IMR-90 (cell line): ENCODE measurements around the gene TGFBR2. TPM values are rescaled to one million over a fixed set of nuclear protein-coding genes. Genes with fewer than 3 reads are reported as not detected.
A peak's percentile ranks its signal among the peaks of the same experiment; 100 is the strongest.

Experiments used
- ATAC-seq: fragments of 200-7000 bp; cut with Tn5 transposase; 2 replicates; pipeline ENCODE4 v1.9.1; 2020; ENCODE audit warnings: low read depth, mild to moderate bottlenecking, moderate library complexity
- BruUV-seq: library from RNA; stranded (reverse); fragments of 400-500 nt; replicated peaks from 2 replicates; lab custom pipeline; 2021; lab: Mats Ljungman, UMichigan
- CTCF ChIA-PET: fragments of 300-600 bp; formaldehyde crosslinking; extraction: SDS; loops from one replicate; lab custom pipeline; 2021; ENCODE audit warnings: antibody characterized with exemption; lab: Yijun Ruan, JAX
- POLR2A ChIA-PET: fragments of 300-600 bp; sonication (Branson Sonifier 250); formaldehyde crosslinking; loops from one replicate; lab custom pipeline; 2022; ENCODE audit warnings: antibody characterized with exemption; ENCODE audit not compliant: unreplicated experiment; lab: Charles Lee
- DNase-seq: peaks from one replicate; pipeline ENCODE4 v3.0.0; 2013
- H2AFZ ChIP-seq: replicated peaks from 2 replicates; pipeline ENCODE3; 2013; ENCODE audit warnings: low read length, mild to moderate bottlenecking; ENCODE audit not compliant: poor library complexity
- H2AK5ac ChIP-seq: 2 replicates; pipeline ENCODE4 v1.6.1; 2013; ENCODE audit warnings: low read depth, low read length, inconsistent platforms
- H2AK9ac ChIP-seq: replicated peaks from 2 replicates; pipeline ENCODE3; 2013; ENCODE audit warnings: mild to moderate bottlenecking, low read depth, low read length, moderate library complexity; ENCODE audit not compliant: poor library complexity
- H2BK120ac ChIP-seq: 2 replicates; pipeline ENCODE4 v1.6.1; 2013; ENCODE audit warnings: low read depth, low read length, inconsistent platforms
- H2BK15ac ChIP-seq: 3 replicates; pipeline ENCODE4 v1.6.1; 2013; ENCODE audit warnings: low read depth, low read length, inconsistent platforms
- H2BK20ac ChIP-seq: 2 replicates; pipeline ENCODE4 v1.6.1; 2013; ENCODE audit warnings: low read depth, mild to moderate bottlenecking, inconsistent platforms, low read length, moderate library complexity
- H2BK5ac ChIP-seq: 2 replicates; pipeline ENCODE4 v1.6.1; 2013; ENCODE audit warnings: mild to moderate bottlenecking, low read depth, low read length, inconsistent platforms; ENCODE audit not compliant: poor library complexity, severe bottlenecking
- H3K14ac ChIP-seq: replicated peaks from 2 replicates; pipeline ENCODE4 v1.6.1; 2013; ENCODE audit warnings: low read depth, low read length, inconsistent platforms
- H3K18ac ChIP-seq: 2 replicates; pipeline ENCODE4 v1.6.1; 2013; ENCODE audit warnings: low read depth, low read length, control low read depth
- H3K23ac ChIP-seq: 2 replicates; pipeline ENCODE4 v1.6.1; 2013; ENCODE audit warnings: low read depth, low read length, inconsistent platforms
- H3K27ac ChIP-seq: 2 replicates; pipeline ENCODE4 v1.5.1; 2013; ENCODE audit warnings: mild to moderate bottlenecking, control low read depth, low read length; ENCODE audit not compliant: insufficient read depth
- H3K27me3 ChIP-seq: 2 replicates; pipeline ENCODE4 v1.6.1; 2013; ENCODE audit warnings: low read length; ENCODE audit not compliant: control insufficient read depth, insufficient read depth
- H3K36me3 ChIP-seq: 2 replicates; pipeline ENCODE4 v1.6.1; 2013; ENCODE audit warnings: low read length, mixed read lengths; ENCODE audit not compliant: control insufficient read depth, insufficient read depth
- H3K4ac ChIP-seq: 2 replicates; pipeline ENCODE4 v1.6.1; 2013; ENCODE audit warnings: low read depth, low read length, inconsistent platforms
- H3K4me1 ChIP-seq: 2 replicates; pipeline ENCODE4 v1.6.1; 2013; ENCODE audit warnings: low read length, mixed read lengths; ENCODE audit not compliant: control insufficient read depth, insufficient read depth
- H3K4me2 ChIP-seq: 2 replicates; pipeline ENCODE4 v1.6.1; 2013; ENCODE audit warnings: low read depth, mild to moderate bottlenecking, control low read depth, low read length, moderate library complexity
- H3K4me3 ChIP-seq: 2 replicates; pipeline ENCODE4 v1.5.1; 2013; ENCODE audit warnings: low read depth, mild to moderate bottlenecking, control low read depth, low read length, moderate library complexity; ENCODE audit not compliant: insufficient read depth
- H3K56ac ChIP-seq: 2 replicates; pipeline ENCODE4 v1.6.1; 2013; ENCODE audit warnings: low read length, inconsistent platforms; ENCODE audit not compliant: insufficient read depth; ENCODE audit errors: extremely low read depth
- H3K79me1 ChIP-seq, 2 experiments: 2 replicates each; pipeline ENCODE4 v1.6.1; 2013; ENCODE audit warnings: low read length in 2 of 2, inconsistent platforms in 1 of 2, low read depth in 1 of 2
- H3K9ac ChIP-seq: 2 replicates; pipeline ENCODE4 v1.6.1; 2013; ENCODE audit warnings: low read depth, low read length, control low read depth
- H3K9me1 ChIP-seq: 2 replicates; pipeline ENCODE4 v1.6.1; 2013; ENCODE audit warnings: low read length, inconsistent platforms; ENCODE audit not compliant: insufficient read depth
- H3K9me3 ChIP-seq: 2 replicates; pipeline ENCODE4 v1.6.1; 2013; ENCODE audit warnings: low read length; ENCODE audit not compliant: control insufficient read depth, insufficient read depth
- H4K20me1 ChIP-seq: 2 replicates; pipeline ENCODE4 v1.6.1; 2013; ENCODE audit warnings: low read length, inconsistent platforms; ENCODE audit not compliant: insufficient read depth
- H4K5ac ChIP-seq: 2 replicates; pipeline ENCODE4 v1.6.1; 2013; ENCODE audit warnings: mild to moderate bottlenecking, low read depth, low read length, control low read depth
- H4K8ac ChIP-seq, 2 experiments: 2 replicates each; pipeline ENCODE4 v1.6.1; 2013; ENCODE audit warnings: low read depth in 2 of 2, low read length in 2 of 2, control low read depth in 1 of 2, inconsistent platforms in 1 of 2
- H4K91ac ChIP-seq: 2 replicates; pipeline ENCODE4 v1.6.1; 2013; ENCODE audit warnings: low read depth, low read length, inconsistent platforms; ENCODE audit not compliant: insufficient read depth
- BHLHE40 ChIP-seq: fragments of 150-350 bp; IDR thresholded peaks from 2 replicates; pipeline ENCODE4 v1.6.1; 2016; ENCODE audit warnings: mild to moderate bottlenecking, low read depth, low read length
- CEBPB ChIP-seq: IDR thresholded peaks from 2 replicates; pipeline ENCODE4 v1.6.1; 2012; ENCODE audit warnings: low read depth, low read length, improper control_type of control experiment
- CHD1 ChIP-seq: IDR thresholded peaks from 2 replicates; pipeline ENCODE4 v1.6.1; 2012; ENCODE audit warnings: low read depth, low read length, improper control_type of control experiment
- FOS ChIP-seq: fragments of 150-350 bp; IDR thresholded peaks from 2 replicates; pipeline ENCODE4 v1.6.1; 2016; ENCODE audit warnings: low read depth, low read length
- MAZ ChIP-seq: IDR thresholded peaks from 2 replicates; pipeline ENCODE4 v1.6.1; 2012; ENCODE audit warnings: low read depth, mild to moderate bottlenecking, low read length, improper control_type of control experiment, moderate library complexity, borderline replicate concordance
- MXI1 ChIP-seq: IDR thresholded peaks from 2 replicates; pipeline ENCODE4 v1.6.1; 2012; ENCODE audit warnings: low read depth, mild to moderate bottlenecking, low read length, moderate library complexity, borderline replicate concordance
- NFE2L2 ChIP-seq: fragments of 150-350 bp; IDR thresholded peaks from 2 replicates; pipeline ENCODE4 v1.6.1; 2016; ENCODE audit warnings: low read depth, mild to moderate bottlenecking, low read length
- POLR2A ChIP-seq: IDR thresholded peaks from 2 replicates; pipeline ENCODE4 v1.6.1; 2012; ENCODE audit warnings: mild to moderate bottlenecking, low read depth, low read length
- RAD21 ChIP-seq: IDR thresholded peaks from 2 replicates; pipeline ENCODE4 v1.6.1; 2012; ENCODE audit warnings: low read length, improper control_type of control experiment
- RCOR1 ChIP-seq: IDR thresholded peaks from 2 replicates; pipeline ENCODE4 v1.6.1; 2012; ENCODE audit warnings: mild to moderate bottlenecking, low read length, improper control_type of control experiment; ENCODE audit not compliant: insufficient replicate concordance
- RFX5 ChIP-seq: IDR thresholded peaks from 2 replicates; pipeline ENCODE4 v1.8.0; 2012; ENCODE audit warnings: low read depth, mild to moderate bottlenecking, low read length, moderate library complexity
- SMC3 ChIP-seq: fragments of 150-350 bp; IDR thresholded peaks from 2 replicates; pipeline ENCODE4 v1.6.1; 2016; ENCODE audit warnings: low read depth, mild to moderate bottlenecking, antibody characterized with exemption, low read length, moderate library complexity
- WGBS, 2 experiments: methylation state at CpG; one replicate each; pipeline versions ENCODE4 v1.1.5 to v1.1.7; 2013; ENCODE audit warnings: missing lambda C conversion rate in 2 of 2; ENCODE audit not compliant: insufficient read length in 1 of 2; ENCODE audit errors: extremely low coverage in 2 of 2; 5-methylcytosine and 5-hydroxymethylcytosine counted together
- dilution Hi-C: fragments of 300-500 bp; cut with HindIII; formaldehyde crosslinking; loops from one replicate; pipeline ENCODE4 v1.14.3; 2018; ENCODE audit warnings: low sequenced_read_pairs; ENCODE audit not compliant: unreplicated experiment
- in situ Hi-C: fragments of 300-500 bp; cut with MboI; formaldehyde crosslinking; loops from 3 replicates; pipeline ENCODE4 v1.14.3; 2019; ENCODE audit warnings: low sequenced_read_pairs, inconsistent platforms, mixed read lengths
- intact Hi-C: fragments of 100-400 bp; cut with micrococcal nuclease; formaldehyde crosslinking; loops from 2 replicates; pipeline ENCODE4 v1.10.0; 2022
- polyA plus RNA-seq, 3 experiments: library from polyadenylated mRNA; depleted of rRNA; stranded (reverse); fragments of >200 nt; gene quantifications; 2 replicates each; pipeline ENCODE4 v1.2.3, GENCODE V29; 2012; ENCODE audit warnings: low replicate concordance in 1 of 3
- total RNA-seq: library from RNA; depleted of rRNA; stranded (reverse); fragments of >200 nt; gene quantifications from 2 replicates; pipeline ENCODE4 v1.2.3, GENCODE V29; 2012
- TF ChIP-seq, protein P1 (sequence below): conservative IDR thresholded peaks from 2 replicates; pipeline ENCODE4 v1.5.1; 2012; ENCODE audit warnings: mild to moderate bottlenecking, low read depth, low read length, improper control_type of control experiment
- TF ChIP-seq, protein P2 (sequence below): fragments of 150-350 bp; IDR thresholded peaks from 2 replicates; pipeline ENCODE4 v1.6.1; 2017; ENCODE audit warnings: mild to moderate bottlenecking, antibody characterized with exemption, low read length, low read depth
- TF ChIP-seq, protein P3 (sequence below): fragments of 150-350 bp; IDR thresholded peaks from 2 replicates; pipeline ENCODE4 v1.6.1; 2016; ENCODE audit warnings: low read depth, mild to moderate bottlenecking, low read length, moderate library complexity, borderline replicate concordance

The TGFBR2 gene
- total and polyA plus RNA-seq, 2 of the 4 experiments (the other 2 are of a cell fraction) = 63.7 to 87.5 TPM

DNA sequence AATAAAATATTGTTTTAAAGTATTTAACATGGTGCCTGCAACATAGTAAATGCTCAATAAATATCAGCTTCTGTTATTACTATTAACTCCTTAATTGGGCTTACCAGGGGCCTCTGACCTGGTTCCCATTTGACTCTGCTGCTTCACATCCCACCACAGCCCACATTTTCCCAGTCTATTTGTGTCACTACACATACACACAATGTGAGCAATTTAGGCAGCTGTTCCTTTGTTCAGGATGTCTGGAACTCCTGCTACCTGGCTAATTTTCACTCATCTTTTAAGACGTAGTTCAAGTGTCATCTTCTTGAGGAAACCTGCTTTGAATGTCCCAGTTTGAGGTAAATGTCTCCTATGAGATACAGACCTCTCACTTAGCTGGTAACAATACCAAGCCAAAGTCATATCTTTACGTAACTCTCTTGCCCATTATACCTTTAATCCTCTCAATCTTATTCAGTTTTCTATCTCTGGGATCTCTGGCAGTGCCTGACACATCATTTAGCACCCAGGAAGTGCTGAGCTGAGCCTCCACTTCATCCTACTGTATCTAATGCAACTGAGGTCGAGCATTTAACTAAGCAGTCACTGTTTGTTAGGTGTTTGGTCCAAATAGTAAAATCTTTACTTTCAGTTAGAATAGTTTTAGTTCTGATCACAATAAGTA is 4.4 kb downstream of the TGFBR2 start:
- DNase-seq (no peak), ATAC-seq (no peak)
- in situ Hi-C loops (no loop called here), dilution Hi-C loops (no loop called here), intact Hi-C loops (no loop called here)
- no peak overlapping the region for H3K4me2 ChIP-seq
- peaks cover 25 to 69% of the 10 kb centered on the region in 2 experiments for H3K79me1 ChIP-seq
- H4K91ac ChIP-seq = no peak overlapping the region
- H3K14ac ChIP-seq = peak overlapping the region; percentile 0; the same call in 1 of the 2 replicates
- H3K9me3 ChIP-seq = no peaks in the 10 kb centered on the region
- peaks cover 13% of the 10 kb centered on the region for H3K9me1 ChIP-seq
- ChIA-PET POLR2A (interaction anchor here (0.6 kb wide), 1 partner anchor 73 kb away, joined by 5 read pairs; no protein-coding TSS in a partner anchor), CTCF (interaction anchor here (0.6 to 0.7 kb wide), 2 partner anchors 174 to 323 kb away, joined by 3 to 4 read pairs; no protein-coding TSS in a partner anchor)
- H2BK120ac ChIP-seq = no peak overlapping the region
- peak overlapping the region; percentile 27; the same call in 1 of the 2 replicates for H3K4ac ChIP-seq
- no peak overlapping the region for H2AK9ac ChIP-seq
- H3K23ac ChIP-seq = no peak overlapping the region
- H3K4me1 ChIP-seq = peaks cover 19% of the 10 kb centered on the region
- no peak overlapping the region for H2BK20ac ChIP-seq
- H4K8ac ChIP-seq = peak overlapping the region in 1 of 2 experiments; percentile 27; a peak in 1 of 4 replicates
- no peak overlapping the region for H2BK5ac ChIP-seq
- H3K9ac ChIP-seq = no peak overlapping the region
- no peak overlapping the region; the same call in 1 of the 2 replicates for H2AK5ac ChIP-seq
- BruUV-seq = no TSS peak
- no peak overlapping the region for H3K56ac ChIP-seq
- H3K18ac ChIP-seq = no peak overlapping the region
- no peak overlapping the region for H3K27ac ChIP-seq
- H4K5ac ChIP-seq = no peak overlapping the region
- peaks cover 25% of the 10 kb centered on the region; the same call in 1 of the 2 replicates for H4K20me1 ChIP-seq
- WGBS, 2 experiments = 80% methylated on average over 1 of the region's 3 CpGs; no CpG with 5 or more reads in 1 of the 2 experiments
- no peak overlapping the region for H2AFZ ChIP-seq
- no peak overlapping the region for H3K4me3 ChIP-seq
- no peaks in the 10 kb centered on the region for H3K36me3 ChIP-seq
- no peaks in the 10 kb centered on the region for H3K27me3 ChIP-seq
- H2BK15ac ChIP-seq = no peak overlapping the region
- no peak for TF ChIP-seq RAD21
- no peak for TF ChIP-seq POLR2A
- TF ChIP-seq RFX5 = no peak
- no peak for TF ChIP-seq BHLHE40
- TF ChIP-seq CHD1 = no peak
- TF ChIP-seq, protein P1, sequence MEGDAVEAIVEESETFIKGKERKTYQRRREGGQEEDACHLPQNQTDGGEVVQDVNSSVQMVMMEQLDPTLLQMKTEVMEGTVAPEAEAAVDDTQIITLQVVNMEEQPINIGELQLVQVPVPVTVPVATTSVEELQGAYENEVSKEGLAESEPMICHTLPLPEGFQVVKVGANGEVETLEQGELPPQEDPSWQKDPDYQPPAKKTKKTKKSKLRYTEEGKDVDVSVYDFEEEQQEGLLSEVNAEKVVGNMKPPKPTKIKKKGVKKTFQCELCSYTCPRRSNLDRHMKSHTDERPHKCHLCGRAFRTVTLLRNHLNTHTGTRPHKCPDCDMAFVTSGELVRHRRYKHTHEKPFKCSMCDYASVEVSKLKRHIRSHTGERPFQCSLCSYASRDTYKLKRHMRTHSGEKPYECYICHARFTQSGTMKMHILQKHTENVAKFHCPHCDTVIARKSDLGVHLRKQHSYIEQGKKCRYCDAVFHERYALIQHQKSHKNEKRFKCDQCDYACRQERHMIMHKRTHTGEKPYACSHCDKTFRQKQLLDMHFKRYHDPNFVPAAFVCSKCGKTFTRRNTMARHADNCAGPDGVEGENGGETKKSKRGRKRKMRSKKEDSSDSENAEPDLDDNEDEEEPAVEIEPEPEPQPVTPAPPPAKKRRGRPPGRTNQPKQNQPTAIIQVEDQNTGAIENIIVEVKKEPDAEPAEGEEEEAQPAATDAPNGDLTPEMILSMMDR = no peak
- no peak for TF ChIP-seq RCOR1
- TF ChIP-seq SMC3 = no peak
- TF ChIP-seq, protein P2, sequence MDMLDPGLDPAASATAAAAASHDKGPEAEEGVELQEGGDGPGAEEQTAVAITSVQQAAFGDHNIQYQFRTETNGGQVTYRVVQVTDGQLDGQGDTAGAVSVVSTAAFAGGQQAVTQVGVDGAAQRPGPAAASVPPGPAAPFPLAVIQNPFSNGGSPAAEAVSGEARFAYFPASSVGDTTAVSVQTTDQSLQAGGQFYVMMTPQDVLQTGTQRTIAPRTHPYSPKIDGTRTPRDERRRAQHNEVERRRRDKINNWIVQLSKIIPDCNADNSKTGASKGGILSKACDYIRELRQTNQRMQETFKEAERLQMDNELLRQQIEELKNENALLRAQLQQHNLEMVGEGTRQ = no peak
- TF ChIP-seq, protein P3, sequence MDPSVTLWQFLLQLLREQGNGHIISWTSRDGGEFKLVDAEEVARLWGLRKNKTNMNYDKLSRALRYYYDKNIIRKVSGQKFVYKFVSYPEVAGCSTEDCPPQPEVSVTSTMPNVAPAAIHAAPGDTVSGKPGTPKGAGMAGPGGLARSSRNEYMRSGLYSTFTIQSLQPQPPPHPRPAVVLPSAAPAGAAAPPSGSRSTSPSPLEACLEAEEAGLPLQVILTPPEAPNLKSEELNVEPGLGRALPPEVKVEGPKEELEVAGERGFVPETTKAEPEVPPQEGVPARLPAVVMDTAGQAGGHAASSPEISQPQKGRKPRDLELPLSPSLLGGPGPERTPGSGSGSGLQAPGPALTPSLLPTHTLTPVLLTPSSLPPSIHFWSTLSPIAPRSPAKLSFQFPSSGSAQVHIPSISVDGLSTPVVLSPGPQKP = no peak
- TF ChIP-seq MAZ = no peak
- TF ChIP-seq MXI1 = no peak
- no peak for TF ChIP-seq FOS
- no peak for TF ChIP-seq NFE2L2
- no peak for TF ChIP-seq CEBPB
